Transverse colon (tissue), 3 donors: ENCODE data around the gene RASSF3.

ENCODE experiments used
- CTCF ChIP-seq, 5 experiments: fragments of 200-600 bp in 3 of 5; fragments of 450-650 bp in 2 of 5; sonication (generic) in 3 of 5; IDR thresholded peaks; 1 replicate in 2 of 5; 2 replicates in 3 of 5; pipeline ENCODE4 v1.5.1; 2016 to 2017; ENCODE audit warnings: antibody characterized with exemption in 5 of 5, inconsistent platforms in 3 of 5, mild to moderate bottlenecking in 2 of 5, moderate library complexity in 1 of 5
- POLR2A ChIP-seq: fragments of 450-650 bp; IDR thresholded peaks from one replicate; pipeline ENCODE4 v1.6.1; 2016; ENCODE audit warnings: antibody characterized with exemption, mild to moderate bottlenecking, moderate library complexity

DNA sequence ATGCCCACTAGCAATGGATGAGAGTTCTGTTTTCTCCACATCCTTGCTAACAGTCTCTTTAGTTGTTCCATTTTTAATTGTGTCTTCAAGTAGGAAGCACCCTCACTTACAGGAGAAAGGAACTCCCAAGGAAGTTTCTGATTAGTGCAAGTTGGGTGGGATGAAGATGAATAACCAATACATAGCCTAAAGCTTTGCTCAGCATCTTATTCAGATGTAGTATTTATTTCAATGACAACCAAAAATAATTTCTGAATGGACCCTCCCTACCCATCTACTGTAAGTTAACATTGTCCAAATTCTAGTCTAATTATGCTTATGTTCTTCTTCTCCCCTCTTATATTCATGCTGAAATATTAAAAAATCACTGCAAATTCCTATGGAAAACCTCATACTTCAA lies 36.0 kb downstream of the RASSF3 start:
- TF ChIP-seq POLR2A, result no peak
- TF ChIP-seq CTCF (IDR thresholded peaks at IDR 0.05), result no peak
